Caco-2 (cell line): ENCODE measurements around the gene CTXN1. TPM values are rescaled to one million over a fixed set of nuclear protein-coding genes. Genes with fewer than 3 reads are reported as not detected.

ENCODE experiments used
- BruUV-seq: library from RNA; stranded (reverse); fragments of 400-500 nt; replicated peaks from 2 replicates; lab custom pipeline; 2021; lab: Mats Ljungman, UMichigan
- CTCF ChIA-PET: fragments of 300-600 bp; sonication (Branson Sonifier 250); formaldehyde crosslinking; loops from one replicate; lab custom pipeline; 2022; ENCODE audit warnings: antibody characterized with exemption; lab: Charles Lee
- POLR2A ChIA-PET: fragments of 300-600 bp; sonication (Branson Sonifier 250); formaldehyde crosslinking; loops from one replicate; lab custom pipeline; 2022; ENCODE audit warnings: antibody characterized with exemption; lab: Charles Lee
- DNase-seq, 2 experiments: peaks; one replicate each; pipeline versions ENCODE4 v3.0.0 to v3.0.0-alpha.2; 2020 to 2022
- H3K27me3 ChIP-seq: replicated peaks from 2 replicates; pipeline ENCODE4 v1.6.0; 2011; ENCODE audit warnings: low read length; ENCODE audit not compliant: control insufficient read depth, insufficient read depth
- H3K36me3 ChIP-seq: 2 replicates; pipeline ENCODE4 v1.5.1; 2011; ENCODE audit warnings: low read length; ENCODE audit not compliant: control insufficient read depth, insufficient read depth
- H3K4me1 ChIP-seq: fragments of 250-450 bp; sonication (Bioruptor Pico); 2 replicates; pipeline ENCODE4 v1.5.1; 2020; ENCODE audit warnings: mild to moderate bottlenecking
- H3K4me3 ChIP-seq: 2 replicates; pipeline ENCODE4 v1.5.1; 2011; ENCODE audit warnings: low read depth, mild to moderate bottlenecking, control low read depth, low read length
- H3K9me3 ChIP-seq: fragments of 250-450 bp; sonication (Bioruptor Pico); 2 replicates; pipeline ENCODE4 v1.5.1; 2020; ENCODE audit warnings: mild to moderate bottlenecking, moderate library complexity
- H3K27ac Mint-ChIP-seq: one replicate; pipeline ENCODE4 v1.8.0; 2022; ENCODE audit warnings: mixed read lengths; ENCODE audit not compliant: unreplicated experiment
- H3K27me3 Mint-ChIP-seq: one replicate; pipeline ENCODE4 v1.8.0; 2022; ENCODE audit warnings: mixed read lengths; ENCODE audit not compliant: insufficient read depth, unreplicated experiment
- H3K36me3 Mint-ChIP-seq: one replicate; pipeline ENCODE4 v1.8.0; 2022; ENCODE audit warnings: mild to moderate bottlenecking, mixed read lengths; ENCODE audit not compliant: insufficient read depth, unreplicated experiment
- H3K4me1 Mint-ChIP-seq: one replicate; pipeline ENCODE4 v1.8.0; 2022; ENCODE audit warnings: low read depth, mixed read lengths; ENCODE audit not compliant: unreplicated experiment
- H3K4me3 Mint-ChIP-seq: one replicate; pipeline ENCODE4 v1.8.0; 2022; ENCODE audit warnings: mild to moderate bottlenecking, moderate library complexity, mixed read lengths; ENCODE audit not compliant: unreplicated experiment
- H3K9me3 Mint-ChIP-seq: one replicate; pipeline ENCODE4 v1.8.0; 2022; ENCODE audit warnings: mixed read lengths; ENCODE audit not compliant: unreplicated experiment
- CTCF ChIP-seq, 2 experiments: fragments of 200-600 bp in 1 of 2; IDR thresholded peaks; 1 replicate in 1 of 2; 2 replicates in 1 of 2; pipeline versions ENCODE4 v1.5.1 to v1.8.0; 2011 to 2022; ENCODE audit warnings: antibody characterized with exemption in 1 of 2, control low read depth in 1 of 2, inconsistent platforms in 1 of 2, low read depth in 1 of 2, low read length in 1 of 2, mild to moderate bottlenecking in 1 of 2, moderate library complexity in 1 of 2; ENCODE audit not compliant: insufficient read depth in 1 of 2, severe bottlenecking in 1 of 2, unreplicated experiment in 1 of 2
- intact Hi-C: fragments of 100-400 bp; cut with micrococcal nuclease; formaldehyde crosslinking; loops from one replicate; pipeline ENCODE4 v1.10.0; 2022; ENCODE audit not compliant: unreplicated experiment
- total RNA-seq: library from RNA; stranded (reverse); gene quantifications from 2 replicates; pipeline ENCODE4 v1.2.3, GENCODE V29; 2022

The CTXN1 gene
- total RNA-seq, 1 experiment from 2014 or later = 7.4 TPM

GRCh38 chr19:7917267-7918061 lies 8.5 kb downstream of the CTXN1 start:
- intact Hi-C loops = no loop called here
- Mint-ChIP-seq H3K27me3 (no peaks in the 10 kb centered on the region), H3K4me3 (peak overlapping the region; percentile 87), H3K36me3 (peaks cover 32% of the 10 kb centered on the region), H3K9me3 (no peaks in the 10 kb centered on the region), H3K27ac (no peak overlapping the region), H3K4me1 (peaks cover 7% of the 10 kb centered on the region)
- H3K36me3 ChIP-seq = no peaks in the 10 kb centered on the region
- ChIA-PET POLR2A (interaction anchor here (0.8 to 1.0 kb wide), 3 partner anchors 14 to 26 kb away, joined by 3 to 4 read pairs (median 3); partner anchors contain the start of gene MAP2K7), CTCF (interaction anchor here (0.9 to 3.0 kb wide), 6 partner anchors 9 to 48 kb away, joined by 3 to 14 read pairs (median 5); partner anchors contain the start of genes CTXN1, MAP2K7 and TIMM44)
- H3K27me3 ChIP-seq = no peaks in the 10 kb centered on the region
- H3K4me3 ChIP-seq = peak overlapping the region; percentile 58
- peak; percentile 73 to 79 for DNase-seq
- peaks cover 16% of the 10 kb centered on the region for H3K4me1 ChIP-seq
- no peaks in the 10 kb centered on the region for H3K9me3 ChIP-seq
- TF ChIP-seq CTCF (IDR thresholded peaks at IDR 0.05; ENCODE audit: insufficient read depth in 1 of 2, low read depth in 1 of 2, low read length in 1 of 2, severe bottlenecking in 1 of 2, unreplicated experiment in 1 of 2) = peak; percentile 50 to 72
- no TSS peak for BruUV-seq

GRCh38 chr19:7916955-7917266 lies 9.0 kb downstream of the CTXN1 start:
- intact Hi-C loops = no loop called here
- no TSS peak for BruUV-seq
- H3K27me3 ChIP-seq = no peaks in the 10 kb centered on the region
- H3K4me1 ChIP-seq = peaks cover 16% of the 10 kb centered on the region
- peaks cover 7% of the 10 kb centered on the region for H3K4me1 Mint-ChIP-seq
- no peak for DNase-seq
- H3K9me3 Mint-ChIP-seq = no peaks in the 10 kb centered on the region
- TF ChIP-seq CTCF (IDR thresholded peaks at IDR 0.05; ENCODE audit: insufficient read depth in 1 of 2, low read depth in 1 of 2, low read length in 1 of 2, severe bottlenecking in 1 of 2, unreplicated experiment in 1 of 2) = no peak
- peak overlapping the region; percentile 87 for H3K4me3 Mint-ChIP-seq
- H3K36me3 Mint-ChIP-seq = peaks cover 37% of the 10 kb centered on the region
- POLR2A ChIA-PET = interaction anchor here (0.9 kb wide), 1 partner anchor 27 kb away, joined by 3 read pairs; no protein-coding TSS in a partner anchor
- no peak overlapping the region for H3K27ac Mint-ChIP-seq
- CTCF ChIA-PET = interaction anchor here (0.9 to 3.0 kb wide), 4 partner anchors 12 to 48 kb away, joined by 3 to 14 read pairs (median 8); partner anchors contain the start of gene TIMM44
- H3K9me3 ChIP-seq = no peaks in the 10 kb centered on the region
- H3K27me3 Mint-ChIP-seq = no peaks in the 10 kb centered on the region
- H3K4me3 ChIP-seq = peak overlapping the region; percentile 58
- no peaks in the 10 kb centered on the region for H3K36me3 ChIP-seq

- peak in 1 of 2 experiments; percentile 13 for TF ChIP-seq CTCF (IDR thresholded peaks at IDR 0.05; ENCODE audit: insufficient read depth in 1 of 2, low read depth in 1 of 2, low read length in 1 of 2, severe bottlenecking in 1 of 2, unreplicated experiment in 1 of 2)
- no peaks in the 10 kb centered on the region for H3K27me3 Mint-ChIP-seq
- intact Hi-C loops = no loop called here
- peak overlapping the region; percentile 58 for H3K4me3 ChIP-seq
- H3K36me3 Mint-ChIP-seq = peaks cover 43% of the 10 kb centered on the region
- no peaks in the 10 kb centered on the region for H3K9me3 ChIP-seq
- H3K27ac Mint-ChIP-seq = peak overlapping the region; percentile 42
- BruUV-seq = no TSS peak
- H3K36me3 ChIP-seq = no peaks in the 10 kb centered on the region
- H3K9me3 Mint-ChIP-seq = no peaks in the 10 kb centered on the region
- peaks cover 14% of the 10 kb centered on the region for H3K4me1 ChIP-seq
- peak overlapping the region; percentile 87 for H3K4me3 Mint-ChIP-seq
- no peaks in the 10 kb centered on the region for H3K27me3 ChIP-seq
- DNase-seq = peak; percentile 43 to 65
- ChIA-PET CTCF (interaction anchor here (1.2 to 3.0 kb wide), 4 partner anchors 13 to 47 kb away, joined by 4 to 14 read pairs (median 8); partner anchors contain the start of genes MAP2K7 and TIMM44), POLR2A (interaction anchor here (0.9 to 1.0 kb wide), 2 partner anchors 13 to 28 kb away, joined by 3 read pairs; partner anchors contain the start of gene MAP2K7)
- peaks cover 7% of the 10 kb centered on the region for H3K4me1 Mint-ChIP-seq
These were observed 9.6 kb downstream of the CTXN1 start for GRCh38 chr19:7916103-7916954.
